Naive thymus-derived CD4-positive, alpha-beta T cell (primary cell): ENCODE data around the gene FGF23. TPM values are rescaled to one million over a fixed set of nuclear protein-coding genes. Genes with fewer than 3 reads are reported as not detected.
A peak's percentile ranks its signal among the peaks of the same experiment; 100 is the strongest.

ENCODE experiments used
- ATAC-seq: fragments of 150-1000 bp; cut with Tn5 transposase; 2 replicates; pipeline ENCODE4 v1.10.0; 2021; ENCODE audit warnings: mild to moderate bottlenecking, moderate library complexity
- CTCF ChIA-PET: fragments of 350-600 bp; sonication (Branson Sonifier 250); formaldehyde crosslinking; loops from one replicate; lab custom pipeline; 2021; ENCODE audit warnings: antibody characterized with exemption; lab: Charles Lee
- POLR2A ChIA-PET: fragments of 350-600 bp; sonication (Branson Sonifier 250); formaldehyde crosslinking; loops from one replicate; lab custom pipeline; 2021; ENCODE audit warnings: antibody characterized with exemption, inconsistent platforms; lab: Charles Lee
- DNase-seq, 9 donors: peaks; one replicate each; pipeline versions ENCODE4 v3.0.0 to v3.0.0-alpha.2; 2020 to 2022; ENCODE audit warnings: mixed read lengths in 1 of 9
- H3K27ac ChIP-seq: one replicate; pipeline ENCODE4 v1.7.0; 2013; ENCODE audit warnings: mild to moderate bottlenecking, low read depth, low read length, moderate library complexity
- H3K27me3 ChIP-seq, 2 donors: one replicate each; pipeline ENCODE4 v1.7.0; 2013; ENCODE audit warnings: low read length in 2 of 2, mild to moderate bottlenecking in 2 of 2, moderate library complexity in 2 of 2; ENCODE audit not compliant: control insufficient read depth in 2 of 2, insufficient read depth in 2 of 2
- H3K36me3 ChIP-seq, 3 experiments: 1 replicate in 2 of 3; 2 replicates in 1 of 3; pipeline ENCODE4 v1.7.0; 2013; ENCODE audit warnings: low read length in 3 of 3, mild to moderate bottlenecking in 3 of 3, moderate library complexity in 1 of 3; ENCODE audit not compliant: insufficient read depth in 3 of 3, control insufficient read depth in 2 of 3
- H3K4me1 ChIP-seq, 2 donors: one replicate each; pipeline ENCODE4 v1.7.0; 2013; ENCODE audit warnings: low read length in 2 of 2, mild to moderate bottlenecking in 2 of 2, moderate library complexity in 1 of 2; ENCODE audit not compliant: control insufficient read depth in 2 of 2, insufficient read depth in 2 of 2
- H3K4me3 ChIP-seq: 2 replicates; pipeline ENCODE4 v1.7.0; 2013; ENCODE audit warnings: mild to moderate bottlenecking, low read length
- H3K9me3 ChIP-seq, 3 experiments: 1 replicate in 2 of 3; 2 replicates in 1 of 3; pipeline ENCODE4 v1.7.0; 2013; ENCODE audit warnings: low read length in 3 of 3; ENCODE audit not compliant: control insufficient read depth in 2 of 3
- H3K27ac Mint-ChIP-seq, 9 donors: one replicate each; pipeline ENCODE4 v1.8.0; 2020 to 2022; ENCODE audit warnings: mixed read lengths in 9 of 9, mild to moderate bottlenecking in 8 of 9, moderate library complexity in 5 of 9, inconsistent platforms in 2 of 9
- H3K27me3 Mint-ChIP-seq, 5 donors: one replicate each; pipeline ENCODE4 v1.8.0; 2021 to 2022; ENCODE audit warnings: mixed read lengths in 5 of 5, mild to moderate bottlenecking in 1 of 5
- H3K36me3 Mint-ChIP-seq, 5 donors: one replicate each; pipeline ENCODE4 v1.8.0; 2020 to 2022; ENCODE audit warnings: mixed read lengths in 5 of 5, mild to moderate bottlenecking in 3 of 5, inconsistent platforms in 1 of 5
- H3K4me1 Mint-ChIP-seq, 7 donors: one replicate each; pipeline ENCODE4 v1.8.0; 2020 to 2022; ENCODE audit warnings: mixed read lengths in 7 of 7, mild to moderate bottlenecking in 3 of 7, inconsistent platforms in 1 of 7
- H3K4me3 Mint-ChIP-seq, 10 donors: one replicate each; pipeline ENCODE4 v1.8.0; 2020 to 2022; ENCODE audit warnings: mild to moderate bottlenecking in 10 of 10, mixed read lengths in 10 of 10, moderate library complexity in 6 of 10, inconsistent platforms in 2 of 10
- H3K9me3 Mint-ChIP-seq, 11 donors: one replicate each; pipeline ENCODE4 v1.8.0; 2020 to 2022; ENCODE audit warnings: mixed read lengths in 11 of 11, mild to moderate bottlenecking in 4 of 11, inconsistent platforms in 1 of 11, moderate library complexity in 1 of 11
- intact Hi-C, 2 donors: fragments of 100-400 bp; cut with micrococcal nuclease; formaldehyde crosslinking; loops; one replicate each; pipeline ENCODE4 v1.15.1; 2023
- polyA plus RNA-seq, 2 donors: library from polyadenylated mRNA; unstranded; fragments of 300-500 nt; fragmentation: Illumina TruSeq; gene quantifications; one replicate each; pipeline ENCODE4 v1.2.3, GENCODE V29; 2021
- total RNA-seq, 6 experiments: library from RNA in 5 of 6; stranded (reverse) in 5 of 6; gene quantifications; 1 replicate in 5 of 6; 2 replicates in 1 of 6; pipeline ENCODE4 v1.2.3 and lab custom pipeline; 2021 to 2026

FGF23 gene
- total and polyA plus RNA-seq, 7 experiments from 2014 or later = not detected

DNA sequence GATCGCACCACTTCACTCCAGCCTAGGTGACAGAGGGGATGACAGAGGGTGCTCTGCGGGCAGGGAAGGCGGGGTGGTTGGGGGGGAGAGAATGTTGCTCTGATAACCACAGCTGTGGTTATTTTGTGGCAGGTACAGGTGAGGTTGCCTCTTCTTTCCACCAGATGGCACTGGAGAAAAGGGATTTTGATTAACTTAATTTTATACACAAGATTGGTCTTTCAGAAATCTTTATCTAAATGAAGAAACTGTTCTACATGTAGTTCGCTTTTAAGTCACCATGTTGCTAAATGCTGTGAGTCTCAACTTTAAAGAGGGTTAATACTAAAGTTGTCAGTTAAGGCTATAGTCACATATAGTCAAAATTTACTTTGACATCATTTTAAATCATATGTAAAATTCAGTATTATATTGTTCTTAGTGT, 25.7 kb downstream of the FGF23 start:
- peaks cover 0 to 19% (median 4%) of the 10 kb centered on the region in 5 donors for H3K36me3 Mint-ChIP-seq
- CTCF ChIA-PET = interaction anchor here (0.7 kb wide), 1 partner anchor 178 kb away, joined by 3 read pairs; no protein-coding TSS in a partner anchor
- peaks cover 0 to 9% (median 4%) of the 10 kb centered on the region in 7 donors for H3K4me1 Mint-ChIP-seq
- intact Hi-C loops = loop anchor here (1.0 to 5.0 kb wide), 5 partner anchors 68 to 405 kb away; partner anchors contain the start of genes AKAP3 (in 1 of the 2) and NDUFA9 (in 1 of the 2)
- H3K27ac ChIP-seq = no peak overlapping the region
- POLR2A ChIA-PET = no interaction called here
- peaks cover 0 to 10% (median 0%) of the 10 kb centered on the region in 3 experiments for H3K36me3 ChIP-seq
- peaks cover 0 to 2% (median 0%) of the 10 kb centered on the region in 5 donors for H3K27me3 Mint-ChIP-seq
- DNase-seq (peak in 7 of 9 donors; percentile 32 to 64 (median 53)), ATAC-seq (peak; percentile 90)
- no peaks in the 10 kb centered on the region for H3K27me3 ChIP-seq
- peak overlapping the region in 7 of 9 donors; percentile 14 to 71 (median 51) for H3K27ac Mint-ChIP-seq
- H3K4me1 ChIP-seq = no peaks in the 10 kb centered on the region
- no peaks in the 10 kb centered on the region for H3K9me3 Mint-ChIP-seq
- H3K4me3 Mint-ChIP-seq = no peak overlapping the region
- no peaks in the 10 kb centered on the region for H3K9me3 ChIP-seq
- H3K4me3 ChIP-seq = no peak overlapping the region

DNA sequence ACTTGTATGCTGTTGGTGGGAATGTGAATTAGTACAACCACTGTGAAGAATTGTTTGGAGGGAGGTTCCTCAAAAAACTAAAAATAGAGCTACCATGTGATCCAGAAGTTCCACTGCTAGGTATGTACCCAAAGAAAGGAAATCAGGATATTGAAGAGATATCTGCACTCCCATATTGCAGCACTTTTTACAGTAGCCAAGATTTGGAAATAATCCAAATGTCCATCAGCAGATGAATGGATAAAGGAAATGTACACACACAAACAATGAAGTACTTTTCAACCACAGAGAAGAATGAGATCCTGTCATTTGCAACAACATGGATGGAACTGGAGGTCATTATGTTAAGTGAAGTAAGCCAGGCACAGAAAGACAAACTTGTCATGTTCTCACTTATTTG, 32.6 kb downstream of the FGF23 start:
- peak overlapping the region in 2 of 9 donors; percentile 53 to 72 for H3K27ac Mint-ChIP-seq
- CTCF ChIA-PET = no interaction called here
- Histone ChIP-seq H3K4me3 (no peak overlapping the region), H3K4me1 (no peaks in the 10 kb centered on the region), H3K27me3 (no peaks in the 10 kb centered on the region), H3K9me3 (no peaks in the 10 kb centered on the region), H3K27ac (no peak overlapping the region), H3K36me3 (peaks cover 0 to 2% (median 0%) of the 10 kb centered on the region in 3 experiments)
- intact Hi-C loops = no loop called here
- POLR2A ChIA-PET = no interaction called here
- no peak for DNase-seq
- no peak for ATAC-seq
- H3K9me3 Mint-ChIP-seq = peaks cover 0 to 14% (median 0%) of the 10 kb centered on the region in 11 donors
- no peak overlapping the region for H3K4me3 Mint-ChIP-seq
- peaks cover 0 to 40% (median 19%) of the 10 kb centered on the region in 5 donors for H3K36me3 Mint-ChIP-seq
- H3K27me3 Mint-ChIP-seq = no peaks in the 10 kb centered on the region
- no peaks in the 10 kb centered on the region for H3K4me1 Mint-ChIP-seq

DNA sequence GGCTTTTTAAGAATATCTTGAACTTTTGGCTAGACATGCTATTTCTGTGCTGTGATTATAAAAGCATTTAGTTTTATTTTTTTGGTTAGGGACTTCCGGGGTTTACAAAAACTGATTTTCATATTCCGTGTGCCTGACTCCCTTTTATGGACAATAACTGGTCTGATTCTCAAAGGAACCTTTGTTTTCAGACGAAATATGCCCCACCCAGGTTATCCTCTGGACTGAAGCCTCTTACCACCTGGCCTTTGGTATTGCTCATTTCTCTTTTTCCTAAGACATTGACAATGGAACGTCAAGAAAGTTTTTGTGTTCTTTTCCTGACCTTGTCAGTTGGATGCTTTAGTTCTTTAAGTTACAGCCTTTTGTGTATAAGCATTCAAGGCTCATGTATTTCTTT, 47.7 kb downstream of the FGF23 start:
- POLR2A ChIA-PET = interaction anchor here (0.7 to 0.9 kb wide), 2 partner anchors 11 to 14 kb away, joined by 3 read pairs; partner anchors contain the start of gene TIGAR
- ATAC-seq = no peak
- no peaks in the 10 kb centered on the region for H3K27me3 ChIP-seq

DNA sequence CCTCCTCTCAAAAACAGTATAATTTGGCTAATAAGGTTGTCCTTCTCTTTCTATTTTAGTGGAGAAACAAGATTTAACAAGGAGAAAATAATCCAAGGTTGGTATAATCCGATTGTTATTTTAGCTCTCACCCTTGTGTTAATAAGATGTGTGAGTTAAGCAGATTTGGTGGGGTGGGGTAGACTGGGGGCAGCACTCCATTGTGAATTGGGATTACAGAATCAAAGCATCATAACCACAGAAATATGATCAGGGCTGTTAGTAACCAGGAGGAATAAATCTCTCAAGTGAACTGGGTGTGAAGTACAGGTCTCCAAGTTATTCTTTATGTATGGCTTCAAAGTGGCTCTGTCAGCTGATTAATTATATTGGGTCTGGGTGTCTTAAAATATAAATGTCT, 48.3 kb downstream of the FGF23 start:
- no peaks in the 10 kb centered on the region for H3K9me3 ChIP-seq
- Mint-ChIP-seq H3K4me1 (peaks cover 0 to 40% (median 12%) of the 10 kb centered on the region in 7 donors), H3K27me3 (no peaks in the 10 kb centered on the region), H3K27ac (peak overlapping the region in 2 of 9 donors; percentile 8 to 10), H3K4me3 (no peak overlapping the region), H3K36me3 (peaks cover 0 to 34% (median 15%) of the 10 kb centered on the region in 5 donors), H3K9me3 (no peaks in the 10 kb centered on the region)
- POLR2A ChIA-PET = interaction anchor here (0.7 to 1.0 kb wide), 3 partner anchors 9 to 13 kb away, joined by 3 to 4 read pairs (median 3); partner anchors contain the start of gene TIGAR
- no peak overlapping the region for H3K27ac ChIP-seq
- intact Hi-C loops = no loop called here
- DNase-seq (no peak), ATAC-seq (no peak)
- H3K36me3 ChIP-seq = peaks cover 0 to 7% (median 5%) of the 10 kb centered on the region in 3 experiments
- H3K4me3 ChIP-seq = no peak overlapping the region
- no peaks in the 10 kb centered on the region for H3K27me3 ChIP-seq
- no peaks in the 10 kb centered on the region for H3K4me1 ChIP-seq
- CTCF ChIA-PET = no interaction called here

More for the DNA sequence above, 47.7 kb downstream of the FGF23 start:
- Histone ChIP-seq H3K4me1 (no peaks in the 10 kb centered on the region), H3K27ac (no peak overlapping the region), H3K4me3 (no peak overlapping the region), H3K9me3 (no peaks in the 10 kb centered on the region), H3K36me3 (peaks cover 0 to 13% (median 5%) of the 10 kb centered on the region in 3 experiments)
- Mint-ChIP-seq H3K9me3 (no peaks in the 10 kb centered on the region), H3K4me1 (peaks cover 0 to 36% (median 9%) of the 10 kb centered on the region in 7 donors), H3K27me3 (no peaks in the 10 kb centered on the region), H3K4me3 (no peak overlapping the region), H3K36me3 (peaks cover 0 to 39% (median 20%) of the 10 kb centered on the region in 5 donors), H3K27ac (no peak overlapping the region)
- no peak for DNase-seq
- CTCF ChIA-PET = no interaction called here
- intact Hi-C loops = no loop called here

DNA sequence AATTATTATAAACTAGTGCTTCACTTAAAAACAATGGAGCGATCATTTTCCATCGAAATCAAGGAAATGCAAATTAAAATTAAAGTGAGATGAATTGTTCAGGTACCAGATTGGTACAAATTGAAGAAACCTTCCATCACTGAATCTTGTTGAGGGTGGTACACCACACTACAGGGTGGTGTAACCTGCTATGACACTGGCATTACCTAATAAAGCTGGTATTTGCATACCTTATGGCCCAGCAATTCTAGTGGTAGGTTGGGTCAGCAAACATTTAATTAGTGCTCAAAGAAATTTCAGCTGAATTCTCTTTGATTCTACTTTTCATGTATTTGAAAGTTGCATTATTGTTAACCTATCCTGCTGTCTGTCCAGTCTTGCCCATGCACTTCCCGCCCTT, 49.3 kb downstream of the FGF23 start:
- Mint-ChIP-seq H3K27ac (no peak overlapping the region), H3K36me3 (peaks cover 0 to 25% (median 12%) of the 10 kb centered on the region in 5 donors), H3K4me1 (peaks cover 0 to 47% (median 15%) of the 10 kb centered on the region in 7 donors), H3K4me3 (no peak overlapping the region), H3K27me3 (no peaks in the 10 kb centered on the region), H3K9me3 (no peaks in the 10 kb centered on the region)
- no peak for ATAC-seq
- H3K27me3 ChIP-seq = no peaks in the 10 kb centered on the region
- H3K4me1 ChIP-seq = no peaks in the 10 kb centered on the region
- no peak overlapping the region for H3K4me3 ChIP-seq
- H3K36me3 ChIP-seq = peaks cover 0 to 3% (median under 1%) of the 10 kb centered on the region in 3 experiments
- no peaks in the 10 kb centered on the region for H3K9me3 ChIP-seq
- CTCF ChIA-PET = no interaction called here
- DNase-seq = no peak
- H3K27ac ChIP-seq = no peak overlapping the region
- POLR2A ChIA-PET = interaction anchor here (1.0 to 1.2 kb wide), 2 partner anchors 8 to 9 kb away, joined by 3 to 4 read pairs; partner anchors contain the start of gene TIGAR
- intact Hi-C loops = no loop called here

DNA sequence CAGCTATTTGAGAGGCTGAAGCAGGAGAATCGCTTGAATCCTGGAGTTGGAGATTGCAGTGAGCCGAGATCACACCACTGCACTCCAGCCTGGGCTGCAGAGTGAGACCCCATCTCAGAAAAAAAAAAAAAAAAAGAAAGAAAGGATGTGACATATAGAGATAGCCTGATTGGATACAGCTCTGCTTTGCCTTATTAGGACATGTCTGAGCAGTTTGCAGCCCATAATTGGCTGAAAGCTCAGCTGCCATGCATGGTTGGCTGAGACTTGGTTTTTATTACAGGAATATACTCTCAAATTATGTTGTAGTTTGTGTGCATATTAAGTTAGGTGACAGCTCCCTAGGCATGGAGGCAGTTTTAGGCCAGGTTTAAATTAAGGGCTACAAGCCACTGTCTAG, 52.2 kb downstream of the FGF23 start:
- no peaks in the 10 kb centered on the region for H3K9me3 Mint-ChIP-seq
- intact Hi-C loops = loop anchor here in 1 of 2 donors (10.0 kb wide), 1 partner anchor 1512 kb away; the partner anchor contains the start of gene ITFG2

More for the DNA sequence above, 52.2 kb downstream of the FGF23 start:
- ATAC-seq (no peak), DNase-seq (no peak)
- Histone ChIP-seq H3K4me3 (no peak overlapping the region), H3K27ac (no peak overlapping the region), H3K27me3 (no peaks in the 10 kb centered on the region), H3K4me1 (peaks cover 9 to 11% of the 10 kb centered on the region in 2 donors), H3K9me3 (no peaks in the 10 kb centered on the region), H3K36me3 (peaks cover 0 to 3% (median 0%) of the 10 kb centered on the region in 3 experiments)
- ChIA-PET POLR2A (no interaction called here), CTCF (no interaction called here)
- Mint-ChIP-seq H3K27me3 (no peaks in the 10 kb centered on the region), H3K27ac (peak overlapping the region in 1 of 9 donors; percentile 64), H3K4me1 (peaks cover 11 to 69% (median 34%) of the 10 kb centered on the region in 7 donors), H3K36me3 (peaks cover 0 to 17% (median 6%) of the 10 kb centered on the region in 5 donors), H3K4me3 (no peak overlapping the region)
